B cell (primary cell): ENCODE data around the gene EXT2. TPM values are rescaled to one million over a fixed set of nuclear protein-coding genes. Genes with fewer than 3 reads are reported as not detected.

Source experiments
- ATAC-seq: fragments of 200-7000 bp; cut with Tn5 transposase; one replicate; pipeline ENCODE4 v1.10.0; 2021; ENCODE audit warnings: low read depth, mild to moderate bottlenecking, moderate number of reproducible peaks, moderate library complexity
- CTCF ChIA-PET: fragments of 350-600 bp; sonication (Branson Sonifier 250); formaldehyde crosslinking; loops from one replicate; lab custom pipeline; 2021; ENCODE audit warnings: antibody characterized with exemption, inconsistent platforms; lab: Charles Lee
- POLR2A ChIA-PET: fragments of 350-600 bp; sonication (Branson Sonifier 250); formaldehyde crosslinking; loops from one replicate; lab custom pipeline; 2021; ENCODE audit warnings: antibody characterized with exemption; lab: Charles Lee
- DNase-seq: peaks from one replicate; pipeline ENCODE4 v3.0.0; 2013
- H2AFZ ChIP-seq: 2 replicates; pipeline ENCODE4 v1.6.1; 2012; ENCODE audit warnings: mild to moderate bottlenecking, low read depth, low read length; ENCODE audit not compliant: insufficient read depth, poor library complexity, severe bottlenecking
- H3K27ac ChIP-seq, 2 donors: 1 replicate in 1 of 2; 2 replicates in 1 of 2; pipeline ENCODE4 v1.5.1; 2012 to 2013; ENCODE audit warnings: low read length in 2 of 2, mild to moderate bottlenecking in 2 of 2, moderate library complexity in 1 of 2
- H3K27me3 ChIP-seq, 4 experiments: fragments of 200-600 bp in 1 of 4; sonication (generic) in 1 of 4; replicated peaks in 1 of 4; 1 replicate in 2 of 4; 2 replicates in 2 of 4; pipeline versions ENCODE4 v1.6.1 to v1.7.0; 2013 to 2016; ENCODE audit warnings: low read length in 3 of 4, mild to moderate bottlenecking in 2 of 4, mixed read lengths in 1 of 4, moderate library complexity in 1 of 4; ENCODE audit not compliant: insufficient read depth in 4 of 4, control insufficient read depth in 3 of 4; ENCODE audit errors: control extremely low read depth in 1 of 4
- H3K36me3 ChIP-seq, 2 experiments: replicated peaks in 1 of 2; 1 replicate in 1 of 2; 2 replicates in 1 of 2; pipeline versions ENCODE4 v1.6.1 to v1.7.1; 2013; ENCODE audit warnings: low read length in 1 of 2; ENCODE audit not compliant: insufficient read depth in 2 of 2, control insufficient read depth in 1 of 2; ENCODE audit errors: control extremely low read depth in 1 of 2, extremely low read depth in 1 of 2
- H3K4me1 ChIP-seq, 2 donors: fragments of 200-600 bp in 1 of 2; sonication (generic) in 1 of 2; 1 replicate in 1 of 2; 2 replicates in 1 of 2; pipeline versions ENCODE4 v1.5.1 to v1.6.1; 2013 to 2017; ENCODE audit warnings: low read length in 2 of 2; ENCODE audit not compliant: control insufficient read depth in 2 of 2, insufficient read depth in 2 of 2
- H3K4me2 ChIP-seq: replicated peaks from 2 replicates; pipeline ENCODE3; 2012; ENCODE audit warnings: mild to moderate bottlenecking, low read depth, low read length; ENCODE audit not compliant: poor library complexity, severe bottlenecking
- H3K4me3 ChIP-seq, 5 experiments: fragments of 200-600 bp in 1 of 5; sonication (generic) in 1 of 5; 1 replicate in 3 of 5; 2 replicates in 2 of 5; pipeline versions ENCODE4 v1.5.1 to v1.7.0; 2011 to 2016; ENCODE audit warnings: low read length in 4 of 5, mild to moderate bottlenecking in 4 of 5, low read depth in 2 of 5, control low read depth in 1 of 5, moderate library complexity in 1 of 5; ENCODE audit not compliant: insufficient read depth in 1 of 5; ENCODE audit errors: control extremely low read depth in 1 of 5, extremely low read depth in 1 of 5
- H3K79me2 ChIP-seq: fragments of 200-600 bp; sonication (generic); one replicate; pipeline ENCODE4 v1.6.0; 2016; ENCODE audit warnings: low read length; ENCODE audit not compliant: control insufficient read depth, insufficient read depth
- H3K9ac ChIP-seq: fragments of 200-600 bp; sonication (generic); 2 replicates; pipeline ENCODE4 v1.6.1; 2017; ENCODE audit warnings: mild to moderate bottlenecking, low read length, moderate library complexity
- H3K9me3 ChIP-seq, 3 donors: one replicate each; pipeline versions ENCODE4 v1.6.1 to v1.7.1; 2013; ENCODE audit warnings: low read length in 2 of 3; ENCODE audit not compliant: control insufficient read depth in 2 of 3, insufficient read depth in 1 of 3; ENCODE audit errors: control extremely low read depth in 1 of 3
- H4K20me1 ChIP-seq: 2 replicates; pipeline ENCODE4 v1.6.0; 2012; ENCODE audit warnings: mild to moderate bottlenecking, low read length; ENCODE audit not compliant: insufficient read depth, control insufficient read depth, poor library complexity, severe bottlenecking
- H3K27ac Mint-ChIP-seq: one replicate; pipeline ENCODE4 v1.8.0; 2021; ENCODE audit warnings: mixed read lengths
- H3K27me3 Mint-ChIP-seq: one replicate; pipeline ENCODE4 v1.8.0; 2021; ENCODE audit warnings: mixed read lengths
- H3K4me1 Mint-ChIP-seq: one replicate; pipeline ENCODE4 v1.8.0; 2021; ENCODE audit warnings: mixed read lengths
- H3K4me3 Mint-ChIP-seq: one replicate; pipeline ENCODE4 v1.8.0; 2021; ENCODE audit warnings: mixed read lengths
- H3K9me3 Mint-ChIP-seq: one replicate; pipeline ENCODE4 v1.8.0; 2022; ENCODE audit warnings: mixed read lengths; ENCODE audit not compliant: insufficient read depth
- CTCF ChIP-seq: fragments of 200-600 bp; IDR thresholded peaks from one replicate; pipeline ENCODE4 v1.8.0; 2022; ENCODE audit warnings: antibody characterized with exemption, mild to moderate bottlenecking
- EZH2 ChIP-seq: IDR thresholded peaks from 2 replicates; pipeline ENCODE4 v1.6.1; 2012; ENCODE audit warnings: borderline replicate concordance, low read depth, mild to moderate bottlenecking, moderate library complexity, low read length; ENCODE audit not compliant: insufficient read depth, poor library complexity, severe bottlenecking
- WGBS: methylation state at CpG from one replicate; pipeline ENCODE4 v1.1.5; 2013; ENCODE audit warnings: missing lambda C conversion rate; ENCODE audit not compliant: insufficient coverage; 5-methylcytosine and 5-hydroxymethylcytosine counted together
- intact Hi-C: fragments of 100-400 bp; cut with micrococcal nuclease; formaldehyde crosslinking; loops from one replicate; pipeline ENCODE4 v1.10.0; 2022
- polyA plus RNA-seq: library from polyadenylated mRNA; depleted of rRNA; stranded (reverse); fragments of >200 nt; gene quantifications from 2 replicates; pipeline ENCODE4 v1.2.3, GENCODE V29; 2012
- total RNA-seq, 2 donors: library from RNA; stranded (reverse); fragments of 120-200 nt in 1 of 2; gene quantifications; 1 replicate in 1 of 2; 2 replicates in 1 of 2; pipeline versions ENCODE4 v1.2.3 to v1.2.4, GENCODE V29; 2013 to 2022

Gene EXT2
- total and polyA plus RNA-seq, 2 donors (not counting 1 experiment from before 2014, with no cell fraction given): 11.0 to 27.8 TPM

GRCh38 chr11:44177905-44178304 lies 82.4 kb downstream of the EXT2 start:
- CTCF ChIA-PET: no interaction called here
- no peak overlapping the region for H3K4me2 ChIP-seq
- H3K4me1 Mint-ChIP-seq: peaks cover 1% of the 10 kb centered on the region
- POLR2A ChIA-PET: no interaction called here
- no peak overlapping the region for H3K4me3 Mint-ChIP-seq
- no peaks in the 10 kb centered on the region for H3K9me3 ChIP-seq
- no peak for TF ChIP-seq EZH2
- TF ChIP-seq CTCF: no peak
- no peaks in the 10 kb centered on the region for H3K27me3 ChIP-seq
- H3K9me3 Mint-ChIP-seq: no peaks in the 10 kb centered on the region
- no peaks in the 10 kb centered on the region for H3K27me3 Mint-ChIP-seq
- no peak overlapping the region for H3K9ac ChIP-seq
- intact Hi-C loops: no loop called here
- H3K79me2 ChIP-seq: peaks cover 2% of the 10 kb centered on the region
- no peak overlapping the region for H3K27ac ChIP-seq
- H2AFZ ChIP-seq: no peak overlapping the region
- H3K4me1 ChIP-seq: no peaks in the 10 kb centered on the region
- H3K27ac Mint-ChIP-seq: no peak overlapping the region
- H4K20me1 ChIP-seq: no peaks in the 10 kb centered on the region
- WGBS: no CpG with 5 or more reads among the region's 1 CpG
- ATAC-seq (no peak), DNase-seq (no peak)
- no peak overlapping the region for H3K4me3 ChIP-seq
- peaks cover 0 to 3% of the 10 kb centered on the region in 2 experiments for H3K36me3 ChIP-seq

GRCh38 chr11:44178381-44178780 lies 82.9 kb downstream of the EXT2 start:
- ChIA-PET CTCF (no interaction called here), POLR2A (no interaction called here)
- no peaks in the 10 kb centered on the region for H3K9me3 Mint-ChIP-seq

More at GRCh38 chr11:44178381-44178780, 82.9 kb downstream of the EXT2 start:
- Histone ChIP-seq H3K4me1 (no peaks in the 10 kb centered on the region), H4K20me1 (no peaks in the 10 kb centered on the region), H3K79me2 (peaks cover 4% of the 10 kb centered on the region), H2AFZ (no peak overlapping the region), H3K27me3 (no peaks in the 10 kb centered on the region), H3K9me3 (no peaks in the 10 kb centered on the region), H3K36me3 (no peaks in the 10 kb centered on the region), H3K9ac (no peak overlapping the region), H3K27ac (no peak overlapping the region), H3K4me2 (no peak overlapping the region), H3K4me3 (no peak overlapping the region)
- intact Hi-C loops: no loop called here
- no peak for DNase-seq
- TF ChIP-seq CTCF: no peak
- TF ChIP-seq EZH2: no peak
- no peak overlapping the region for H3K27ac Mint-ChIP-seq
- WGBS: 100% methylated on average over 2 of the region's 3 CpGs
- H3K27me3 Mint-ChIP-seq: no peaks in the 10 kb centered on the region
- peaks cover 1% of the 10 kb centered on the region for H3K4me1 Mint-ChIP-seq
- no peak overlapping the region for H3K4me3 Mint-ChIP-seq
- no peak for ATAC-seq
